ENCODE results near the gene CTU2.

CTU2 gene

GRCh38 chr16:88739139-88739976 lies 33.1 kb downstream of the CTU2 start:
- Histone ChIP-seq H3K36me3 (no peaks in the 10 kb centered on the region), H3K4me1 (peaks cover 4% of the 10 kb centered on the region; the same call in 1 of the 2 replicates), H3K4me3 (ENCODE audit: low read depth, low read length) (no peak overlapping the region), H3K9me3 (no peaks in the 10 kb centered on the region), H3K27me3 (peaks cover 23% of the 10 kb centered on the region)
- no peak for DNase-seq
- TF ChIP-seq CTCF (IDR thresholded peaks at IDR 0.05; ENCODE audit: low read depth, low read length): no peak

GRCh38 chr16:88739977-88740726 lies 33.8 kb downstream of the CTU2 start:
- H3K9me3 ChIP-seq: no peaks in the 10 kb centered on the region
- no peaks in the 10 kb centered on the region for H3K36me3 ChIP-seq
- H3K4me1 ChIP-seq: peaks cover 4% of the 10 kb centered on the region; the same call in 1 of the 2 replicates
- no peak for TF ChIP-seq CTCF (IDR thresholded peaks at IDR 0.05; ENCODE audit: low read depth, low read length)
- peaks cover 16% of the 10 kb centered on the region for H3K27me3 ChIP-seq
- no peak for DNase-seq
- no peak overlapping the region for H3K4me3 ChIP-seq (ENCODE audit: low read depth, low read length)

- no peak for DNase-seq
- H3K36me3 ChIP-seq: no peaks in the 10 kb centered on the region
- no peak overlapping the region for H3K4me3 ChIP-seq (ENCODE audit: low read depth, low read length)
- peaks cover 10% of the 10 kb centered on the region for H3K27me3 ChIP-seq
- no peaks in the 10 kb centered on the region for H3K9me3 ChIP-seq
- TF ChIP-seq CTCF (IDR thresholded peaks at IDR 0.05; ENCODE audit: low read depth, low read length): no peak
- peaks cover 4% of the 10 kb centered on the region; the same call in 1 of the 2 replicates for H3K4me1 ChIP-seq
Measured at GRCh38 chr16:88740727-88741055, 34.4 kb downstream of the CTU2 start.

- DNase-seq: no peak
- Histone ChIP-seq H3K9me3 (no peaks in the 10 kb centered on the region), H3K36me3 (no peaks in the 10 kb centered on the region), H3K4me3 (ENCODE audit: low read depth, low read length) (no peak overlapping the region), H3K27me3 (peaks cover 6% of the 10 kb centered on the region), H3K4me1 (peaks cover 4% of the 10 kb centered on the region; the same call in 1 of the 2 replicates)
- TF ChIP-seq CTCF (IDR thresholded peaks at IDR 0.05; ENCODE audit: low read depth, low read length): no peak
Measured at GRCh38 chr16:88741368-88741767, 35.1 kb downstream of the CTU2 start.

- H3K4me3 ChIP-seq (ENCODE audit: low read depth, low read length): no peak overlapping the region
- no peak for TF ChIP-seq CTCF (IDR thresholded peaks at IDR 0.05; ENCODE audit: low read depth, low read length)
- no peaks in the 10 kb centered on the region for H3K36me3 ChIP-seq
- no peaks in the 10 kb centered on the region for H3K27me3 ChIP-seq
- DNase-seq: no peak
- H3K4me1 ChIP-seq: no peaks in the 10 kb centered on the region
- H3K9me3 ChIP-seq: no peaks in the 10 kb centered on the region
Measured at GRCh38 chr16:88742896-88743605, 36.7 kb downstream of the CTU2 start.

Data from BE2C (cell line).